ENCODE measurements around the gene IFIH1. TPM values are rescaled to one million over a fixed set of nuclear protein-coding genes. Genes with fewer than 3 reads are reported as not detected.

IFIH1 gene
- total and polyA plus RNA-seq, 9 of the 15 experiments (the other 6 are each of a cell fraction or from before 2014, with no cell fraction given), result 0.15 to 1.2 (median 0.60) TPM; not detected in 1

- TF ChIP-seq ZNF655 (CRISPR knock-in tag; IDR thresholded peaks at IDR 0.05) (no peak), GTF2F1 (IDR thresholded peaks at IDR 0.05; ENCODE audit: low read depth, low read length) (no peak), ELF1 (tag; IDR thresholded peaks at IDR 0.05) (no peak), ARID3A (IDR thresholded peaks at IDR 0.05; ENCODE audit: borderline replicate concordance, low read depth, low read length) (no peak), E2F5 (CRISPR knock-in tag; IDR thresholded peaks at IDR 0.05) (no peak), VEZF1 (CRISPR knock-in tag; IDR thresholded peaks at IDR 0.05) (no peak), CBX8 (IDR thresholded peaks at IDR 0.05; ENCODE audit: borderline replicate concordance, extremely low read depth, low read depth, low read length, poor library complexity, severe bottlenecking) (no peak), CHD4 (IDR thresholded peaks at IDR 0.05; ENCODE audit: insufficient read depth, insufficient replicate concordance, low read depth, low read length, poor library complexity, severe bottlenecking) (no peak), STAT5B (CRISPR knock-in tag; IDR thresholded peaks at IDR 0.05) (no peak), TCF3 (CRISPR knock-in tag; IDR thresholded peaks at IDR 0.05) (no peak)
- TF ChIP-seq, protein P1, sequence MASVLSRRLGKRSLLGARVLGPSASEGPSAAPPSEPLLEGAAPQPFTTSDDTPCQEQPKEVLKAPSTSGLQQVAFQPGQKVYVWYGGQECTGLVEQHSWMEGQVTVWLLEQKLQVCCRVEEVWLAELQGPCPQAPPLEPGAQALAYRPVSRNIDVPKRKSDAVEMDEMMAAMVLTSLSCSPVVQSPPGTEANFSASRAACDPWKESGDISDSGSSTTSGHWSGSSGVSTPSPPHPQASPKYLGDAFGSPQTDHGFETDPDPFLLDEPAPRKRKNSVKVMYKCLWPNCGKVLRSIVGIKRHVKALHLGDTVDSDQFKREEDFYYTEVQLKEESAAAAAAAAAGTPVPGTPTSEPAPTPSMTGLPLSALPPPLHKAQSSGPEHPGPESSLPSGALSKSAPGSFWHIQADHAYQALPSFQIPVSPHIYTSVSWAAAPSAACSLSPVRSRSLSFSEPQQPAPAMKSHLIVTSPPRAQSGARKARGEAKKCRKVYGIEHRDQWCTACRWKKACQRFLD (CRISPR knock-in tag; IDR thresholded peaks at IDR 0.05), result no peak
Observed at GRCh38 chr2:162232027-162232426, 86.5 kb downstream of the IFIH1 start (continued).

All from K562 (cell line).